Stomach (tissue), 4 donors: Measurements from ENCODE around the gene FUZ.

Source experiments
- POLR2A ChIP-seq, 4 donors: fragments of 450-650 bp; IDR thresholded peaks; one replicate each; pipeline ENCODE4 v1.6.1; 2016; ENCODE audit warnings: antibody characterized with exemption in 4 of 4, control low read depth in 2 of 4, mild to moderate bottlenecking in 1 of 4, moderate library complexity in 1 of 4
- POLR2AphosphoS5 ChIP-seq, 3 donors: sonication (generic); formaldehyde crosslinking; IDR thresholded peaks; one replicate each; pipeline ENCODE4 v1.6.1; 2016; ENCODE audit warnings: antibody characterized with exemption in 3 of 3
- TF ChIP-seq, protein P1 (sequence below), 7 experiments: fragments of 450-650 bp in 4 of 7; fragments of 200-600 bp in 3 of 7; sonication (generic) in 3 of 7; IDR thresholded peaks; one replicate each; pipeline ENCODE4 v1.5.1; 2016 to 2019; ENCODE audit warnings: antibody characterized with exemption in 7 of 7, control low read depth in 2 of 7, mild to moderate bottlenecking in 1 of 7

- TF ChIP-seq, protein P1, sequence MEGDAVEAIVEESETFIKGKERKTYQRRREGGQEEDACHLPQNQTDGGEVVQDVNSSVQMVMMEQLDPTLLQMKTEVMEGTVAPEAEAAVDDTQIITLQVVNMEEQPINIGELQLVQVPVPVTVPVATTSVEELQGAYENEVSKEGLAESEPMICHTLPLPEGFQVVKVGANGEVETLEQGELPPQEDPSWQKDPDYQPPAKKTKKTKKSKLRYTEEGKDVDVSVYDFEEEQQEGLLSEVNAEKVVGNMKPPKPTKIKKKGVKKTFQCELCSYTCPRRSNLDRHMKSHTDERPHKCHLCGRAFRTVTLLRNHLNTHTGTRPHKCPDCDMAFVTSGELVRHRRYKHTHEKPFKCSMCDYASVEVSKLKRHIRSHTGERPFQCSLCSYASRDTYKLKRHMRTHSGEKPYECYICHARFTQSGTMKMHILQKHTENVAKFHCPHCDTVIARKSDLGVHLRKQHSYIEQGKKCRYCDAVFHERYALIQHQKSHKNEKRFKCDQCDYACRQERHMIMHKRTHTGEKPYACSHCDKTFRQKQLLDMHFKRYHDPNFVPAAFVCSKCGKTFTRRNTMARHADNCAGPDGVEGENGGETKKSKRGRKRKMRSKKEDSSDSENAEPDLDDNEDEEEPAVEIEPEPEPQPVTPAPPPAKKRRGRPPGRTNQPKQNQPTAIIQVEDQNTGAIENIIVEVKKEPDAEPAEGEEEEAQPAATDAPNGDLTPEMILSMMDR (IDR thresholded peaks at IDR 0.05): no peak
- TF ChIP-seq POLR2AphosphoS5 (IDR thresholded peaks at IDR 0.05) (no peak), POLR2A (IDR thresholded peaks at IDR 0.05) (no peak)
These were observed 13.8 kb downstream of the FUZ start for GRCh38 chr19:49799271-49799797.
